Right lobe of liver (tissue), 4 donors: Measurements from ENCODE around the gene PSMD1.

Experiments used
- CTCF ChIP-seq, 4 donors: fragments of 200-600 bp in 3 of 4; fragments of 450-650 bp in 1 of 4; IDR thresholded peaks; one replicate each; pipeline versions ENCODE4 v1.5.1 to v1.8.0; 2016 to 2022; ENCODE audit warnings: antibody characterized with exemption in 4 of 4, mild to moderate bottlenecking in 2 of 4
- POLR2A ChIP-seq: fragments of 450-650 bp; IDR thresholded peaks from one replicate; pipeline ENCODE4 v1.6.1; 2017; ENCODE audit warnings: antibody characterized with exemption, mild to moderate bottlenecking
- donor health status: DM: no; HTN: no; CAD: no.
- donor health status: DM: no; HTN: no; CAD: no.
- donor health status: DM: no; HTN: yes; CAD: no.

- no peak for TF ChIP-seq CTCF (IDR thresholded peaks at IDR 0.05)
- TF ChIP-seq POLR2A, result no peak
Observed at GRCh38 chr2:231221761-231222160, 165.1 kb downstream of the PSMD1 start.
